Endothelial cell of umbilical vein (primary cell): ENCODE measurements around the gene LAMB1. TPM values are rescaled to one million over a fixed set of nuclear protein-coding genes. Genes with fewer than 3 reads are reported as not detected.

Experiments used
- BruUV-seq: library from RNA; stranded (reverse); fragments of 400-500 nt; replicated peaks from 2 replicates; lab custom pipeline; 2021; lab: Mats Ljungman, UMichigan
- CTCF ChIA-PET: fragments of 300-600, 350-600 bp; sonication (Branson Sonifier 250); formaldehyde crosslinking; loops from one replicate; lab custom pipeline; 2021; ENCODE audit warnings: antibody characterized with exemption, inconsistent platforms; lab: Charles Lee
- POLR2A ChIA-PET: fragments of 300-600, 350-600 bp; sonication (Branson Sonifier 250); formaldehyde crosslinking; loops from one replicate; lab custom pipeline; 2021; ENCODE audit warnings: antibody characterized with exemption, inconsistent platforms; lab: Charles Lee
- DNase-seq: peaks from one replicate; pipeline ENCODE4 v3.0.0-alpha.2; 2011; ENCODE audit warnings: low read depth, low spot score
- FAIRE-seq: peaks from 2 replicates; lab custom pipeline; 2011; peaks lifted over from hg19 to GRCh38; lab: Jason Lieb, UNC
- H2AFZ ChIP-seq: 2 replicates; pipeline ENCODE4 v1.6.0; 2012; ENCODE audit warnings: low read depth, low read length, control low read depth, inconsistent platforms
- H3K27ac ChIP-seq: 2 replicates; pipeline ENCODE4 v1.5.1; 2011; ENCODE audit warnings: low read depth, mild to moderate bottlenecking, control low read depth, low read length, moderate library complexity; ENCODE audit not compliant: insufficient read depth
- H3K27me3 ChIP-seq, 2 experiments: 2 replicates each; pipeline versions ENCODE4 v1.6.0 to v1.6.1; 2011; ENCODE audit warnings: low read length in 2 of 2, mixed read lengths in 1 of 2; ENCODE audit not compliant: control insufficient read depth in 2 of 2, insufficient read depth in 2 of 2
- H3K36me3 ChIP-seq, 2 experiments: 2 replicates in 1 of 2; 3 replicates in 1 of 2; pipeline ENCODE4 v1.5.1; 2011; ENCODE audit warnings: low read length in 2 of 2, mild to moderate bottlenecking in 1 of 2, moderate library complexity in 1 of 2; ENCODE audit not compliant: control insufficient read depth in 2 of 2, insufficient read depth in 2 of 2; ENCODE audit errors: extremely low read depth in 1 of 2
- H3K4me1 ChIP-seq: 3 replicates; pipeline ENCODE4 v1.5.1; 2011; ENCODE audit warnings: mild to moderate bottlenecking, low read length; ENCODE audit not compliant: control insufficient read depth, insufficient read depth; ENCODE audit errors: extremely low read depth
- H3K4me2 ChIP-seq: 2 replicates; pipeline ENCODE4 v1.6.1; 2011; ENCODE audit warnings: low read length, control low read depth, mixed read lengths; ENCODE audit not compliant: insufficient read depth
- H3K4me3 ChIP-seq, 3 experiments: fragments of 200-600 bp in 1 of 3; sonication (generic), shearing (Covaris generic) in 1 of 3; replicated peaks in 1 of 3; 2 replicates each; pipeline ENCODE4 v1.5.1; 2011 to 2016; ENCODE audit warnings: control low read depth in 3 of 3, low read length in 3 of 3, mild to moderate bottlenecking in 2 of 3, inconsistent platforms in 1 of 3, low read depth in 1 of 3, moderate library complexity in 1 of 3; ENCODE audit not compliant: insufficient read depth in 1 of 3
- H3K79me2 ChIP-seq: 2 replicates; pipeline ENCODE4 v1.6.0; 2012; ENCODE audit warnings: low read length, inconsistent platforms; ENCODE audit not compliant: control insufficient read depth, insufficient read depth
- H3K9ac ChIP-seq: replicated peaks from 2 replicates; pipeline ENCODE3; 2011; ENCODE audit warnings: low read length, control low read depth; ENCODE audit not compliant: insufficient read depth; ENCODE audit errors: extremely low read depth
- H3K9me1 ChIP-seq: replicated peaks from 3 replicates; pipeline ENCODE4 v1.6.0; 2011; ENCODE audit warnings: mild to moderate bottlenecking, low read length; ENCODE audit not compliant: control insufficient read depth, insufficient read depth; ENCODE audit errors: extremely low read depth
- H3K9me3 ChIP-seq: replicated peaks from 2 replicates; pipeline ENCODE4 v1.5.1; 2012; ENCODE audit warnings: low read length, inconsistent platforms; ENCODE audit not compliant: control insufficient read depth, insufficient read depth
- H4K20me1 ChIP-seq: replicated peaks from 2 replicates; pipeline ENCODE3; 2011; ENCODE audit warnings: mild to moderate bottlenecking, low read length; ENCODE audit not compliant: control insufficient read depth, insufficient read depth; ENCODE audit errors: extremely low read depth
- CTCF ChIP-seq, 2 donors: IDR thresholded peaks; 1 replicate in 1 of 2; 2 replicates in 1 of 2; pipeline ENCODE4 v1.5.1; 2011; ENCODE audit warnings: low read length in 2 of 2, mild to moderate bottlenecking in 2 of 2, moderate library complexity in 2 of 2, control low read depth in 1 of 2, inconsistent platforms in 1 of 2, low read depth in 1 of 2; ENCODE audit not compliant: insufficient read depth in 1 of 2; ENCODE audit errors: extremely low read depth in 1 of 2
- EZH2 ChIP-seq: IDR thresholded peaks from 2 replicates; pipeline ENCODE4 v1.6.1; 2012; ENCODE audit warnings: borderline replicate concordance, low read depth, mild to moderate bottlenecking, moderate library complexity, low read length, inconsistent platforms; ENCODE audit not compliant: severe bottlenecking
- FOS ChIP-seq: IDR thresholded peaks from 2 replicates; pipeline ENCODE4 v1.6.1; 2011; ENCODE audit warnings: mild to moderate bottlenecking, low read length, moderate library complexity, borderline replicate concordance; ENCODE audit not compliant: insufficient read depth
- GATA2 ChIP-seq: IDR thresholded peaks from 2 replicates; pipeline ENCODE4 v1.7.0; 2011; ENCODE audit warnings: low read depth, mild to moderate bottlenecking, moderate library complexity, mixed read lengths, low read length; ENCODE audit not compliant: insufficient read length, insufficient read depth
- JUN ChIP-seq: IDR thresholded peaks from 2 replicates; pipeline ENCODE4 v1.6.1; 2011; ENCODE audit warnings: borderline replicate concordance, low read depth; ENCODE audit not compliant: insufficient read length, insufficient read depth
- MYC ChIP-seq: IDR thresholded peaks from one replicate; pipeline ENCODE4 v1.6.1; 2011; ENCODE audit warnings: mild to moderate bottlenecking, low read depth, low read length
- POLR2A ChIP-seq: IDR thresholded peaks from 2 replicates; pipeline ENCODE4 v1.6.1; 2012; ENCODE audit warnings: low read depth, mild to moderate bottlenecking, control low read depth, low read length
- POLR2AphosphoS5 ChIP-seq: IDR thresholded peaks from 2 replicates; pipeline ENCODE4 v1.6.1; 2012; ENCODE audit warnings: low read depth, mild to moderate bottlenecking, control low read depth, low read length, moderate library complexity; ENCODE audit not compliant: insufficient read depth
- dilution Hi-C: fragments of 300-500 bp; cut with MboI; formaldehyde crosslinking; loops from one replicate; pipeline ENCODE4 v1.15.0; 2019; ENCODE audit warnings: low sequenced_read_pairs; ENCODE audit not compliant: extremely low pct_ligation_motif_present
- intact Hi-C: fragments of 100-400 bp; cut with micrococcal nuclease; formaldehyde crosslinking; loops from one replicate; pipeline ENCODE4 v1.10.0; 2022
- polyA plus RNA-seq, 4 experiments: library from polyadenylated mRNA; depleted of rRNA in 3 of 4; stranded (reverse) in 3 of 4; unstranded in 1 of 4; fragments of >200 nt; gene quantifications; 2 replicates each; pipeline versions ENCODE4 v1.2.1 to v1.2.3, GENCODE V29; 2011 to 2012; ENCODE audit warnings: missing spikeins in 1 of 4
- total RNA-seq: library from RNA; stranded (reverse); gene quantifications from 2 replicates; pipeline ENCODE4 v1.2.3, GENCODE V29; 2021
- TF ChIP-seq, protein P1 (sequence below): IDR thresholded peaks from 2 replicates; pipeline ENCODE4 v1.6.1; 2011; ENCODE audit not compliant: insufficient read depth, insufficient read length

LAMB1 gene
- total and polyA plus RNA-seq, 2 donors (not counting 3 experiments of a cell fraction or from before 2014, with no cell fraction given) = 588 to 703 TPM

GRCh38 chr7:107960272-107960671 is 42.7 kb downstream of the LAMB1 start:
- Histone ChIP-seq H3K9me1 (no peaks in the 10 kb centered on the region), H3K79me2 (peaks cover 46% of the 10 kb centered on the region), H2AFZ (no peak overlapping the region), H3K9ac (no peak overlapping the region), H3K27ac (no peak overlapping the region), H4K20me1 (no peaks in the 10 kb centered on the region), H3K4me2 (no peak overlapping the region), H3K4me3 (no peak overlapping the region), H3K4me1 (no peaks in the 10 kb centered on the region), H3K9me3 (no peaks in the 10 kb centered on the region), H3K36me3 (peaks cover 73 to 80% of the 10 kb centered on the region in 2 experiments), H3K27me3 (no peaks in the 10 kb centered on the region)
- DNase-seq (no peak), FAIRE-seq (no peak)
- CTCF ChIA-PET = no interaction called here
- intact Hi-C loops = no loop called here
- dilution Hi-C loops = no loop called here
- TF ChIP-seq POLR2AphosphoS5 = no peak
- TF ChIP-seq JUN = no peak
- no peak for TF ChIP-seq EZH2
- TF ChIP-seq CTCF (IDR thresholded peaks at IDR 0.05; ENCODE audit: extremely low read depth in 1 of 2, insufficient read depth in 1 of 2, low read depth in 1 of 2, low read length in 2 of 2) = no peak
- TF ChIP-seq, protein P1, sequence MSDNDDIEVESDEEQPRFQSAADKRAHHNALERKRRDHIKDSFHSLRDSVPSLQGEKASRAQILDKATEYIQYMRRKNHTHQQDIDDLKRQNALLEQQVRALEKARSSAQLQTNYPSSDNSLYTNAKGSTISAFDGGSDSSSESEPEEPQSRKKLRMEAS = no peak
- no peak for TF ChIP-seq MYC
- TF ChIP-seq FOS = no peak
- no peak for TF ChIP-seq POLR2A
- TF ChIP-seq GATA2 = no peak
- BruUV-seq = TSS peak; percentile 11
- POLR2A ChIA-PET = no interaction called here
